HepG2 (cell line): ENCODE measurements around the gene CMYA5. TPM values are rescaled to one million over a fixed set of nuclear protein-coding genes. Genes with fewer than 3 reads are reported as not detected.

ENCODE experiments used
- ATAC-seq: fragments of 200-7000 bp; cut with Tn5 transposase; 3 replicates; pipeline ENCODE4 v1.9.1; 2020; ENCODE audit warnings: mild to moderate bottlenecking, moderate library complexity
- BruUV-seq: library from RNA; stranded (reverse); fragments of 400-500 nt; replicated peaks from 2 replicates; lab custom pipeline; 2021; lab: Mats Ljungman, UMichigan
- CTCF ChIA-PET: fragments of 300-600 bp; formaldehyde crosslinking; extraction: SDS; loops from one replicate; lab custom pipeline; 2021; ENCODE audit warnings: low total read pairs, inconsistent platforms, low intra/inter-chr PET ratio; lab: Yijun Ruan, JAX
- POLR2A ChIA-PET: fragments of 350-600 bp; sonication (Branson Sonifier 250); formaldehyde crosslinking; loops from one replicate; lab custom pipeline; 2020; ENCODE audit warnings: antibody characterized with exemption, inconsistent platforms; lab: Yijun Ruan, JAX
- DNase-seq: peaks from one replicate; pipeline ENCODE4 v3.0.0-alpha.2; 2015; ENCODE audit warnings: low spot score
- FAIRE-seq: peaks from 3 replicates; lab custom pipeline; 2011; peaks lifted over from hg19 to GRCh38; lab: Jason Lieb, UNC
- H2AFZ ChIP-seq: one replicate; pipeline ENCODE4 v1.6.1; 2011; ENCODE audit warnings: low read length, inconsistent platforms
- H3K27ac ChIP-seq: fragments of 300-600 bp; 3 replicates; pipeline ENCODE4 v1.8.0; 2011; ENCODE audit warnings: mixed run types, mild to moderate bottlenecking, mixed read lengths, low read length, inconsistent platforms; ENCODE audit not compliant: insufficient read depth; ENCODE audit errors: extremely low read length
- H3K27me3 ChIP-seq, 2 experiments: fragments of 200-600 bp in 1 of 2; 2 replicates in 1 of 2; 3 replicates in 1 of 2; pipeline versions ENCODE4 v1.6.0 to v1.8.0; 2011; ENCODE audit warnings: low read length in 2 of 2, mild to moderate bottlenecking in 2 of 2, moderate library complexity in 2 of 2, inconsistent platforms in 1 of 2; ENCODE audit not compliant: insufficient read depth in 2 of 2, control insufficient read depth in 1 of 2
- H3K36me3 ChIP-seq, 2 experiments: fragments of 200-600 bp in 1 of 2; replicated peaks in 1 of 2; 2 replicates in 1 of 2; 3 replicates in 1 of 2; pipeline versions ENCODE4 v1.5.1 to v1.8.0; 2011; ENCODE audit warnings: low read length in 2 of 2, inconsistent platforms in 1 of 2; ENCODE audit not compliant: insufficient read depth in 2 of 2, control insufficient read depth in 1 of 2
- H3K4me1 ChIP-seq: 2 replicates; pipeline ENCODE4 v1.5.1; 2012; ENCODE audit warnings: low read length, inconsistent platforms; ENCODE audit not compliant: insufficient read depth
- H3K4me2 ChIP-seq: 2 replicates; pipeline ENCODE4 v1.6.0; 2011; ENCODE audit warnings: low read depth, low read length, inconsistent platforms
- H3K4me3 ChIP-seq, 3 experiments: fragments of 200-600 bp in 1 of 3; sonication (generic), shearing (Covaris generic) in 1 of 3; replicated peaks in 1 of 3; 2 replicates each; pipeline ENCODE4 v1.5.1; 2011 to 2016; ENCODE audit warnings: low read length in 3 of 3, inconsistent platforms in 2 of 3, low read depth in 2 of 3, mild to moderate bottlenecking in 2 of 3, control low read depth in 1 of 3, mixed read lengths in 1 of 3; ENCODE audit not compliant: insufficient read depth in 1 of 3
- H3K79me2 ChIP-seq: one replicate; pipeline ENCODE4 v1.6.1; 2011; ENCODE audit warnings: low read length, inconsistent platforms; ENCODE audit not compliant: insufficient read depth
- H3K9ac ChIP-seq: 2 replicates; pipeline ENCODE4 v1.6.0; 2011; ENCODE audit warnings: mild to moderate bottlenecking, low read depth, low read length, inconsistent platforms; ENCODE audit not compliant: insufficient read depth
- H3K9me3 ChIP-seq: 2 replicates; pipeline ENCODE4 v1.5.1; 2012; ENCODE audit warnings: mild to moderate bottlenecking, low read length
- H4K20me1 ChIP-seq: 2 replicates; pipeline ENCODE4 v1.6.0; 2011; ENCODE audit warnings: inconsistent platforms, mild to moderate bottlenecking, low read length, moderate library complexity; ENCODE audit not compliant: insufficient read depth
- ATAD3A ChIP-seq: sonication (generic); formaldehyde crosslinking; IDR thresholded peaks from 2 replicates; pipeline ENCODE4 v1.4.0; 2020; ENCODE audit warnings: missing genetic modification reagents
- DPF2 ChIP-seq: sonication (generic); formaldehyde crosslinking; IDR thresholded peaks from 2 replicates; pipeline ENCODE4 v1.4.0; 2020; ENCODE audit warnings: mild to moderate bottlenecking, low read depth, missing genetic modification reagents, borderline replicate concordance
- EED ChIP-seq: sonication (generic); formaldehyde crosslinking; IDR thresholded peaks from 2 replicates; pipeline ENCODE4 v1.5.0; 2020; ENCODE audit warnings: mild to moderate bottlenecking, missing genetic modification reagents
- ETV6 ChIP-seq: sonication (generic); formaldehyde crosslinking; conservative IDR thresholded peaks from 2 replicates; pipeline ENCODE4 v1.4.0; 2020; ENCODE audit warnings: missing genetic modification reagents
- KAT2B ChIP-seq: fragments of 150-350 bp; IDR thresholded peaks from 2 replicates; pipeline ENCODE4 v1.6.1; 2014; ENCODE audit warnings: low read depth, low read length, borderline replicate concordance
- REXO4 ChIP-seq: sonication (generic); formaldehyde crosslinking; IDR thresholded peaks from 2 replicates; pipeline ENCODE4 v1.8.0; 2022; ENCODE audit warnings: missing genetic modification reagents, mild to moderate bottlenecking, borderline replicate concordance
- SMYD3 ChIP-seq: sonication (generic); formaldehyde crosslinking; IDR thresholded peaks from 2 replicates; pipeline ENCODE4 v1.8.1; 2023; ENCODE audit warnings: mild to moderate bottlenecking, missing genetic modification reagents
- TOE1 ChIP-seq: sonication (generic); formaldehyde crosslinking; IDR thresholded peaks from 2 replicates; pipeline ENCODE4 v1.4.0; 2020; ENCODE audit warnings: mild to moderate bottlenecking, missing genetic modification reagents
- ZNF180 ChIP-seq: sonication (generic); formaldehyde crosslinking; IDR thresholded peaks from 2 replicates; pipeline ENCODE4 v1.4.0; 2020; ENCODE audit warnings: low read depth, missing genetic modification reagents, borderline replicate concordance
- ZNF232 ChIP-seq: sonication (generic); formaldehyde crosslinking; IDR thresholded peaks from 2 replicates; pipeline ENCODE4 v1.4.0; 2020; ENCODE audit warnings: missing genetic modification reagents, borderline replicate concordance
- ZNF841 ChIP-seq: sonication (generic); formaldehyde crosslinking; IDR thresholded peaks from 2 replicates; pipeline ENCODE4 v1.8.1; 2023; ENCODE audit warnings: missing genetic modification reagents, borderline replicate concordance
- WGBS: methylation state at CpG from one replicate; pipeline ENCODE4 v1.1.6; 2017; ENCODE audit warnings: low lambda C conversion rate; 5-methylcytosine and 5-hydroxymethylcytosine counted together
- in situ Hi-C: cut with HindIII; loops from 2 replicates; pipeline ENCODE4 v1.10.0; 2017; ENCODE audit warnings: low pct_unique_long_range_greater_than_20kb; ENCODE audit not compliant: extremely low pct_ligation_motif_present
- intact Hi-C: fragments of 100-400 bp; cut with micrococcal nuclease; formaldehyde crosslinking; loops from one replicate; pipeline ENCODE4 v1.10.0; 2022; ENCODE audit not compliant: unreplicated experiment
- polyA plus RNA-seq, 8 experiments: library from polyadenylated mRNA; depleted of rRNA in 3 of 8; stranded (reverse) in 7 of 8; unstranded in 1 of 8; fragments of >200 nt; fragmentation: Illumina TruSeq in 4 of 8; extraction: Trizol in 4 of 8; gene quantifications; 2 replicates each; pipeline versions ENCODE4 v1.2.1 to v1.2.3, GENCODE V29; 2011 to 2016; ENCODE audit warnings: low read depth in 4 of 8, missing spikeins in 1 of 8, mixed read lengths in 1 of 8; ENCODE audit not compliant: insufficient read depth in 1 of 8
- total RNA-seq, 5 experiments: library from RNA; depleted of rRNA; stranded (reverse); fragments of >200 nt; fragmentation: Illumina TruSeq; extraction: Trizol; gene quantifications; 2 replicates each; pipeline ENCODE4 v1.2.3, GENCODE V29; 2016; ENCODE audit warnings: low read depth in 1 of 5
- TF ChIP-seq, protein P1 (sequence below): fragments of 450-650 bp; IDR thresholded peaks from 2 replicates; pipeline ENCODE4 v1.6.1; 2016
- TF ChIP-seq, protein P2 (sequence below): sonication (generic); formaldehyde crosslinking; IDR thresholded peaks from 2 replicates; pipeline ENCODE4 v1.4.0; 2020; ENCODE audit warnings: missing genetic modification reagents

The CMYA5 gene
- total and polyA plus RNA-seq, 2 of the 13 experiments (the other 11 are each of a cell fraction or from before 2014, with no cell fraction given) = 0.13 to 0.51 TPM

DNA sequence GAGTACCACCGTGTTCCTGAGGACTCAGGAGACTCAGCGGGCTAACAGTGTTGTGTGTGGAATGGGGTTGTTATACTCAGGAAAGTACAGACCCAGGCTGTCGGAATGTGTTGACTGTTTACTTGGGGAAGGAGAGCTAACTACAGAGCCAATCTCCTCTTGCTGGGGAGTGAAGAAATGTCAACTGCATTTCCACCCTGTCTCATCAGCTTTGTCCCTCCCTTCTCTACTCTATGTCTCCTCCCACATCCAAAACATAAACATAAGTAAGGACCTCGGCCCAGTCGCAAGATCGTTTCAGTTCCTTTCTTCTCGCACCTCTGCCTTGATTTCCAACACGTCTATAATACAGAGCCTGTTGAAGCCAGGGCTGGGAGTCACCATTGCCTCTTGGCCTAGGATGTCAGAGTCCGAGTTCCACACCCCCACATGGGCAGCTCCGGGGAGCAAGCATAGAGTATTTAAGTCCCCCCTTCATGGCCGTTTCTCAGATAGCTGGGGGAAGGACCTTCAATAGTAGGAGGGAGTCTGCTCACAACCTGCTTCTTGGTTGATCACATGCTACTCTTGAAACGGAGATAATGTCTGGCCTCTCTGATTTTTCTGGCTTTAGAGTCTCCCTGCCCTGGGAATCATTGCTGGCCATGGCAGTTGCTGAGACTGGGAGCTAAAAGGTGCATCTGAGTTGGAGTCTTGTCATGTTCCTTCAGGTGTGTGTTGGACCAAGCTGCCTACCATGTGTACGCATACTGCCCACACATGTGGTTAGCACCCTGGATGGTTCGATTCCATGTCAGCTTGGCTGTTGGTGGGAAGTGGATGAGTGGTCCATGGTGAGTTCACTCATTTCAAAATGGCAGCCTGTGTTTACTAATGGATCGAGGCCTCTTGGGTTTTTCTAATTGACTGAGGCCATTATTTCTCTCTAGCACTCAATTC, 154.1 kb downstream of the CMYA5 start:
- intact Hi-C loops = no loop called here
- peaks cover 4 to 49% of the 10 kb centered on the region in 2 experiments; a peak in 2 of 5 replicates for H3K27me3 ChIP-seq
- DNase-seq = no peak
- no peak overlapping the region for H2AFZ ChIP-seq
- 33% methylated on average over 15 of the region's 15 CpGs for WGBS
- FAIRE-seq = no peak
- H3K4me1 ChIP-seq = no peaks in the 10 kb centered on the region
- H3K27ac ChIP-seq = no peak overlapping the region
- no peaks in the 10 kb centered on the region for H3K36me3 ChIP-seq
- no peaks in the 10 kb centered on the region for H3K79me2 ChIP-seq
- no peak overlapping the region for H3K4me2 ChIP-seq
- ChIA-PET CTCF (no interaction called here), POLR2A (no interaction called here)
- no peaks in the 10 kb centered on the region for H4K20me1 ChIP-seq
- TF ChIP-seq, protein P1, sequence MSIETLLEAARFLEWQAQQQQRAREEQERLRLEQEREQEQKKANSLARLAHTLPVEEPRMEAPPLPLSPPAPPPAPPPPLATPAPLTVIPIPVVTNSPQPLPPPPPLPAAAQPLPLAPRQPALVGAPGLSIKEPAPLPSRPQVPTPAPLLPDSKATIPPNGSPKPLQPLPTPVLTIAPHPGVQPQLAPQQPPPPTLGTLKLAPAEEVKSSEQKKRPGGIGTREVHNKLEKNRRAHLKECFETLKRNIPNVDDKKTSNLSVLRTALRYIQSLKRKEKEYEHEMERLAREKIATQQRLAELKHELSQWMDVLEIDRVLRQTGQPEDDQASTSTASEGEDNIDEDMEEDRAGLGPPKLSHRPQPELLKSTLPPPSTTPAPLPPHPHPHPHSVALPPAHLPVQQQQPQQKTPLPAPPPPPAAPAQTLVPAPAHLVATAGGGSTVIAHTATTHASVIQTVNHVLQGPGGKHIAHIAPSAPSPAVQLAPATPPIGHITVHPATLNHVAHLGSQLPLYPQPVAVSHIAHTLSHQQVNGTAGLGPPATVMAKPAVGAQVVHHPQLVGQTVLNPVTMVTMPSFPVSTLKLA = peak; percentile 56
- TF ChIP-seq ETV6 = no peak
- no peak for TF ChIP-seq SMYD3
- BruUV-seq = no TSS peak
- in situ Hi-C loops = no loop called here
- H3K9ac ChIP-seq = no peak overlapping the region
- no peak for ATAC-seq
- H3K4me3 ChIP-seq = no peak overlapping the region
- H3K9me3 ChIP-seq = no peaks in the 10 kb centered on the region

DNA sequence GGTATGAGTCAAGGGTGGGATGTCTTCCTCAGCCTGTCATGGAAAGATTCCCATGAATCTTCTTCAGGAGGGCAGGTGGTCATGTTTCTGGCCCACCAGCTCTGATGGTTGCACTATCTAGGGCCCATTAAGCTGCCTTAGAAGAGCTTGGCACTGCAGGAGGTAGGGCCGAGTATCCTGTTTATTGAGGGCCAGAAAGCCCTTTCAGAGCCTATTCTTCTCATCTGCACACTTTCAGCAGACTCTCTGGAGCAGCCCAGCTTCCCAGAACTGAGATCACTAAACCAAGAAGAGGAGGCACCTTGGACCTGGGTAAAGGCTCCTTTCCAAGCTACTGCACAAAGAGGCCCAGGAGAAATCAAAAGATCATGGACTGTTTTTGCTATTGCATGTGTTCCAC, 154.9 kb downstream of the CMYA5 start:
- Histone ChIP-seq H3K4me2 (no peak overlapping the region), H3K27ac (no peak overlapping the region), H3K9me3 (no peaks in the 10 kb centered on the region), H3K79me2 (no peaks in the 10 kb centered on the region), H4K20me1 (no peaks in the 10 kb centered on the region), H3K4me3 (no peak overlapping the region), H3K27me3 (peaks cover 4 to 45% of the 10 kb centered on the region in 2 experiments; a peak in 2 of 5 replicates), H2AFZ (no peak overlapping the region), H3K9ac (no peak overlapping the region), H3K36me3 (no peaks in the 10 kb centered on the region), H3K4me1 (no peaks in the 10 kb centered on the region)
- BruUV-seq = no TSS peak
- intact Hi-C loops (no loop called here), in situ Hi-C loops (no loop called here)
- no peak for ATAC-seq
- no peak for DNase-seq
- ChIA-PET CTCF (no interaction called here), POLR2A (no interaction called here)
- 0% methylated on average over 1 of the region's 1 CpG for WGBS
- no peak for FAIRE-seq
- TF ChIP-seq TOE1 (CRISPR knock-in tag) (no peak), DPF2 (CRISPR knock-in tag) (no peak), KAT2B (no peak), REXO4 (CRISPR knock-in tag) (no peak), ZNF232 (CRISPR knock-in tag) (no peak), ZNF841 (CRISPR knock-in tag) (no peak), ATAD3A (CRISPR knock-in tag) (no peak), EED (CRISPR knock-in tag) (no peak), ZNF180 (CRISPR knock-in tag) (no peak)
- TF ChIP-seq, protein P2, sequence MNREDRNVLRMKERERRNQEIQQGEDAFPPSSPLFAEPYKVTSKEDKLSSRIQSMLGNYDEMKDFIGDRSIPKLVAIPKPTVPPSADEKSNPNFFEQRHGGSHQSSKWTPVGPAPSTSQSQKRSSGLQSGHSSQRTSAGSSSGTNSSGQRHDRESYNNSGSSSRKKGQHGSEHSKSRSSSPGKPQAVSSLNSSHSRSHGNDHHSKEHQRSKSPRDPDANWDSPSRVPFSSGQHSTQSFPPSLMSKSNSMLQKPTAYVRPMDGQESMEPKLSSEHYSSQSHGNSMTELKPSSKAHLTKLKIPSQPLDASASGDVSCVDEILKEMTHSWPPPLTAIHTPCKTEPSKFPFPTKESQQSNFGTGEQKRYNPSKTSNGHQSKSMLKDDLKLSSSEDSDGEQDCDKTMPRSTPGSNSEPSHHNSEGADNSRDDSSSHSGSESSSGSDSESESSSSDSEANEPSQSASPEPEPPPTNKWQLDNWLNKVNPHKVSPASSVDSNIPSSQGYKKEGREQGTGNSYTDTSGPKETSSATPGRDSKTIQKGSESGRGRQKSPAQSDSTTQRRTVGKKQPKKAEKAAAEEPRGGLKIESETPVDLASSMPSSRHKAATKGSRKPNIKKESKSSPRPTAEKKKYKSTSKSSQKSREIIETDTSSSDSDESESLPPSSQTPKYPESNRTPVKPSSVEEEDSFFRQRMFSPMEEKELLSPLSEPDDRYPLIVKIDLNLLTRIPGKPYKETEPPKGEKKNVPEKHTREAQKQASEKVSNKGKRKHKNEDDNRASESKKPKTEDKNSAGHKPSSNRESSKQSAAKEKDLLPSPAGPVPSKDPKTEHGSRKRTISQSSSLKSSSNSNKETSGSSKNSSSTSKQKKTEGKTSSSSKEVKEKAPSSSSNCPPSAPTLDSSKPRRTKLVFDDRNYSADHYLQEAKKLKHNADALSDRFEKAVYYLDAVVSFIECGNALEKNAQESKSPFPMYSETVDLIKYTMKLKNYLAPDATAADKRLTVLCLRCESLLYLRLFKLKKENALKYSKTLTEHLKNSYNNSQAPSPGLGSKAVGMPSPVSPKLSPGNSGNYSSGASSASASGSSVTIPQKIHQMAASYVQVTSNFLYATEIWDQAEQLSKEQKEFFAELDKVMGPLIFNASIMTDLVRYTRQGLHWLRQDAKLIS (CRISPR knock-in tag) = no peak
